Omental fat pad (tissue), 4 donors: ENCODE results near the gene IRGQ. TPM values are rescaled to one million over a fixed set of nuclear protein-coding genes. Genes with fewer than 3 reads are reported as not detected.
"Not testable (repeated sequence)": the region's sequence is repeated elsewhere in the genome, so short reads cannot be mapped to it uniquely, and the experiment has no call there.

ENCODE experiments used
- ATAC-seq: fragments of 150-250 bp; one replicate; pipeline ENCODE4 v1.9.1; 2016; ENCODE audit warnings: mild to moderate bottlenecking, moderate library complexity; ENCODE audit not compliant: low FRiP score
- DNase-seq: peaks from one replicate; pipeline ENCODE4 v3.0.0-alpha.2; 2019; ENCODE audit warnings: low spot score
- total RNA-seq, 4 donors: library from RNA; depleted of rRNA; stranded (reverse); fragments of >200 nt; gene quantifications; one replicate each; pipeline ENCODE4 v1.1.0, GENCODE V29; 2016
- TF ChIP-seq, protein P1 (sequence below), 3 donors: fragments of 450-650 bp; IDR thresholded peaks; one replicate each; pipeline ENCODE4 v1.5.1; 2016 to 2017; ENCODE audit warnings: antibody characterized with exemption in 3 of 3, mild to moderate bottlenecking in 3 of 3, moderate library complexity in 2 of 3

IRGQ gene
- total RNA-seq, 4 donors from 2014 or later = 14.4 to 24.0 (median 17.6) TPM

DNA sequence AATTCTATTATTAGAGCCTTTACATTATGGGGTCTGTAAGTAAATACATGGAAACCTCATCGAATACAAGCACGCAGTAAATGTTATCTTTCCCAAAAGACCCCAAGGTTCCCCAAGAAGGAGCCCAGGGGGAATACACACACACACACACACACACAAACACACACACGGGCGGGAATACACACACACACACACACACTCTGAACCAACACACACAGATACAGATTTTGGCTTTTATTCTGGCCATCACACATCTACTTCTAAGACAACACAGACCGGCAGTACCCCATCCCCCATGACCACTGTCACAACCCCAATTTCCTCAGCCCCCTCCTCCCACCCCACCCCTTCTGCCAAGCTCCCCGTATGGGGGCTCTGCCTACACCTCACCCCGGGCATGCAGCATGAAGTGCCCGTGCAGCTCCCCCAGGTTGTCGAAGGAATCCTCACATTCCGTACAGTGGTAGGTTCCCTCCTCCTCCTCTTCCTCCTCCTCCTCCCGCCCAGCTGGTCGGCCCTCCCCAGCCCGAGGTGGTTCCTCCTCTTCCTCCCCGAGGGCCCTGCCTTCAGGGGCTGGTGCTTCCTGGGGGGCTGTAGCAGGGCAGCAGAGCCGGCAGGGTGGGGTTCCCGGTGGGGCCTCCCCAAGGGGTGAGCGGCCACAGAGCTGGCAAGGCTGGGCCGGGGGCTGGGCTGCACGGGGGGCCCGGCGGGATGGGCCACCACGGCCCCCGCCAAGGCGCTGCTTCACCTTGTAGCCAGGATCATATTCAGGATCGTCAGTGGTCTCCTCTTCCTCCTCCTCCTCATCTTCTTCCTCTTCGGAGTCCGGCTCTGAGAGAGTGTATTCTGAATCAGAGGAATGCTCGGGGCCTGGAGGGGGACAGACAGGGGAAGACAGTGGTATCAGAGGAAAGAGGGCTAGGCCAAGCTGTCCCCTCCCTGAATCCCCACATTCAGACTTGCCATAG, 11.6 kb upstream of the IRGQ start:
- TF ChIP-seq, protein P1, sequence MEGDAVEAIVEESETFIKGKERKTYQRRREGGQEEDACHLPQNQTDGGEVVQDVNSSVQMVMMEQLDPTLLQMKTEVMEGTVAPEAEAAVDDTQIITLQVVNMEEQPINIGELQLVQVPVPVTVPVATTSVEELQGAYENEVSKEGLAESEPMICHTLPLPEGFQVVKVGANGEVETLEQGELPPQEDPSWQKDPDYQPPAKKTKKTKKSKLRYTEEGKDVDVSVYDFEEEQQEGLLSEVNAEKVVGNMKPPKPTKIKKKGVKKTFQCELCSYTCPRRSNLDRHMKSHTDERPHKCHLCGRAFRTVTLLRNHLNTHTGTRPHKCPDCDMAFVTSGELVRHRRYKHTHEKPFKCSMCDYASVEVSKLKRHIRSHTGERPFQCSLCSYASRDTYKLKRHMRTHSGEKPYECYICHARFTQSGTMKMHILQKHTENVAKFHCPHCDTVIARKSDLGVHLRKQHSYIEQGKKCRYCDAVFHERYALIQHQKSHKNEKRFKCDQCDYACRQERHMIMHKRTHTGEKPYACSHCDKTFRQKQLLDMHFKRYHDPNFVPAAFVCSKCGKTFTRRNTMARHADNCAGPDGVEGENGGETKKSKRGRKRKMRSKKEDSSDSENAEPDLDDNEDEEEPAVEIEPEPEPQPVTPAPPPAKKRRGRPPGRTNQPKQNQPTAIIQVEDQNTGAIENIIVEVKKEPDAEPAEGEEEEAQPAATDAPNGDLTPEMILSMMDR (IDR thresholded peaks at IDR 0.05) = no peak
- ATAC-seq = no peak
- no peak for DNase-seq

DNA sequence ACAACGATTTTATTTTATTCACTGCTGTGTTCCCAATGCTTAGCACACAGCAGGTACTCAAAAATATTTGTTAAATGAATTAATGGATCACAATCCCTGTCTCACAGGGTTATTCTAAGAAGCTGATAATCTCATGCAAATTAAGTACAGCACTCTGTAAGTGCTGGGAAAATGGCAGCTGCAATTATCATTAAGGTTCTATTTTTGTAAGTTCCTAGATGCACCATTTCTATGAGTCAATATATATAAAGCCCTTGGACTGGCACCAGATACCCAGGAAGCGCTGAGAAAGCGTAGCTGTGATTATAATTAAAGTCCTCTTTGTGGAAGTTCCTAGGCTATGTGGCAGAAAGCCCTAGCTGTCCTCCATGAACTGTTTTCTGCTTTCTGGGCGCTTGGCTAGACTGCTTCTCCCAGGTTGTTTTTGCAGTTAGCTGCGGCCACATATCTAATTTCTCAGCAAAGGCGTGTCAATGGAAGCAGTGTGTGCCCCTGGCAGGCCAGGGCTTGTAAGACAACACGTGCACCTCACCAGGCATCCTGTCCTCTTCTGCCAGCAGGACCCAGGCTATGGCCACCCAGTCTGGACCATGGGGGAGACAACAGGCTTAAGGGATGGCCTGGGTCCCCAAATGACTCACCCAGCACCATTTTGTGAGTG, 10.8 kb upstream of the IRGQ start:
- ATAC-seq = no peak
- TF ChIP-seq, protein P1 (IDR thresholded peaks at IDR 0.05) = no peak
- no peak for DNase-seq

DNA sequence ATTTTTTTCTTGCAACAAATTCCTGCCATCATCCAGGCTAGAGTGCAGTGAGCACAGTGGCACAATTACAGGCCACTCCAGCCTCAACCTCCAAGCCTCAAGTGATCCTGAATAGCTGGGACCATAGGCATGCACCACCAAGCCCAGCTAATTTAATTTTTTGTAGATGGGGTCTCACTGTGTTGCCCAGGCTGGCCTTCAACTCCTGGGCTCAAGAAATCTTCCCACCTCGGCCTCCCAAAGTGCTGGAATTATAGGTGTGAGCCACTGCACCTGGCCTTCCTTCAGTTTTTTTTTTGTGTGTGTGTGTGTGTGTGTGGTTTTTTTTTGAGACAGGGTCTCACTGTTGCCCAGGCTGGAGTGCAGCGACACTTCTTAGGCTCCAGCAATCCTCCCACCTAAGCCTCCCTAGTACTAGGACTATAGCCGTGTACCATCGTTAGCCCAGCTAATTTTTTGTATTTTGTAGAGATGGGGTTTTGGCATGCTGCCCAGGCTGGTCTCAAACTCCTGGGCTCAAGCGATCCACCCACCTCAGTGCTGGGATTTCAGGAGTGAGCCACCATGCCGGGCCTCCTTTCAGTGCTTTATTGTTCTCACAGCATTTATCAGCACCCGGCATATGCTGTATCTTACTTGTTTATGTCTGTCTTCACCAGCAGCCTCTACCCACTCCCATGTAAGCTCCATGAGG, 10.1 kb upstream of the IRGQ start:
- no peak for DNase-seq
- TF ChIP-seq, protein P1 (IDR thresholded peaks at IDR 0.05) = no peak
- no peak for ATAC-seq

DNA sequence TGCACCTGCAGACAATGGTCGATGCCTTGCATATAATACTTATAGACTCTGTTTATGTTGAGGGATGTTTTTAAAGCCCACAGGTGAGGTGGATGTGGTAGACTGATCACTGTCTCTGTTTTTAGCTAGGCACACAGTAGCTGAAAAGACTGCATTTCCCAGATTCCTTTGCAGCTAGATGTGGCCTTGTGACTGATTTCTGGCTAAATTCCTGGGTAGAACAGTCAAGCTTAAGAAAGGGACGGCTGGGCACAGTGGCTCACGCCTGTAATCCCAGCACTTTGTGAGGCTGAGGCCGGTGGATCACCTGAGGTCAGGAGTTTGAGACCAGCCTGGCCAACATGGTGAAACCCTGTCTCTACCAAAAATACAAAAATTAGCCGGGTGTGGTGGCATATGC, 4.4 kb upstream of the IRGQ start:
- DNase-seq, ATAC-seq: not testable (repeated sequence)

DNA sequence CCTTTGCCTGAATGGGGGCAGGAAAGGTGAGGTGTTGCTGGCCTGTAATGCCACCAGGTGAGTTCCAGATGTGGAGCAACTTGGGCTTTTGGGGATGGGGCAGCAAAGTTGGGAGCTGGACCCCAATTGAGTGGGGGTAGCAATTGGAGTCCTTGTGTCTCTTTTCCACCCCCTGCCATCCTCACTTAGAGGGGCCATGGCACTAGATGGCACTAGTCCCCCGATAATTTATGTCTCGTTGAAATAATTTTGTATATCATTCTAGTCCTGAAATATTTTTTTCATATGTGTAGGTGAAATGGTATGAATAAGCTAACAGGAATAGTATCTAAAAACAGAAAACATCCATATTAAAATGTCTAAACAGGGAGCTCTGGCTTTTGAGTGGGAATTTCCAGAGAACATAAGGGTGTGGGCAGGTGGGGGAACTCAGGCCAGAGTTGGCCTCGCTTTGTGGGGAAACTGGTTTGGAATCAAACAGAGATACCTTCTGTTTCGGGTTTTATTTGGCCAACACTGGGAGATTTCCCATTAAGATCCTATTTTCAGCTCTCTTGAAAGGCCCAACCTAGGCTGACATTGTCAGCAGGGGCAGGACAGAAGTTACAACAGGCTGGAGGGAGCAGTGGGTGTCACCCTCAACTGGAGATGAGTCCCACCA, 3.8 kb upstream of the IRGQ start:
- TF ChIP-seq, protein P1 (IDR thresholded peaks at IDR 0.05) = no peak
- ATAC-seq (no peak), DNase-seq (no peak)

DNA sequence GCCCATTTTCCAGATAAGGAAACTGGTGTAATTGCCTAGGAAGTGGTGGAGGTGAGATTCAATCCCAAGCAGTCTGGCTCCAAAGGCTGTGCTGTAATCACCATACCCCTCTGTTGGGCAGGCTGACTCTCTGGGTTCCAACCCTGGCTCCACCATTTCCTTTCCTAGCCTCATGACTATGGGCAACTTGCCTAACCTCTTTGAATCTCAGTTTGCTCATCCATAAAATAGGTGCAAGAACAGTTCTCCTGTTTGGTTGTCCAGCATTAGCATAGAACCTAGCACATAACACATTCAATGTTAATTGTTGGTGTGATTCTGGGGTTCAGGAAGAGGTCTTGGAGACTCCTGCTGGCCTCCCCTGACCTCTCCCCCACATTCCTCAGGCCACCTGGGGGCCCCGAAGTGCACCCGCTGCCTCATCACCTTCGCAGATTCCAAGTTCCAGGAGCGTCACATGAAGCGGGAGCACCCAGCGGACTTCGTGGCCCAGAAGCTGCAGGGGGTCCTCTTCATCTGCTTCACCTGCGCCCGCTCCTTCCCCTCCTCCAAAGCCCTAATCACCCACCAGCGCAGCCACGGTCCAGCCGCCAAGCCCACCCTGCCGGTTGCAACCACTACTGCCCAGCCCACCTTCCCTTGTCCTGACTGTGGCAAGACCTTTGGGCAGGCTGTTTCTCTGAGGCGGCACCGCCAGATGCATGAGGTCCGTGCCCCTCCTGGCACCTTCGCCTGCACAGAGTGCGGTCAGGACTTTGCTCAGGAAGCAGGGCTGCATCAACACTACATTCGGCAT, 2.7 kb upstream of the IRGQ start:
- no peak for DNase-seq
- TF ChIP-seq, protein P1 (IDR thresholded peaks at IDR 0.05) = no peak

More for the DNA sequence above, 2.7 kb upstream of the IRGQ start:
- no peak for ATAC-seq
